ENCODE measurements around the gene DPF3. TPM values are rescaled to one million over a fixed set of nuclear protein-coding genes. Genes with fewer than 3 reads are reported as not detected.

The DPF3 gene
- total RNA-seq, 1 donor from 2014 or later, result 3.0 TPM

DNA sequence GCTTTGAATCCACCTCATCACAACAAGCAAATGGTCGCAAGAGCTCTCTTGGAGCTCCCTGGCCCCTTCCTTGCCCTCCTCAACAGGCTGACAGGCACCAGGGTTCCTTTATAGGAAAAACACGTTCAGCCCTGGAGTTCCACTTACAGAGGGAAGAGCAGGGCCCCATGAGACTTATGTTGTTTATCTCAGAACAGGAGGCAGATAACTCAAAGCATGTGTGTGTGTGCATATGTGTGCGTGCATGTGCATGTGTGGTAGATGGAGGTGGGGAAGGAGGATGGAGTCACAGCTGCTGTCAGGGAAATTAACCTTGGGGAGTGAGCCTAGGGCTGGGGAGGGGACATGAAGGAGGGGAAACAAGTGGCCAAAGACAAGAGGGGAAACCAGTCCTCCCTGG lies 138.1 kb downstream of the DPF3 start:
- Mint-ChIP-seq H3K27ac (ENCODE audit: unreplicated experiment) (no peak overlapping the region), H3K4me3 (ENCODE audit: unreplicated experiment) (no peak overlapping the region), H3K27me3 (ENCODE audit: unreplicated experiment) (no peaks in the 10 kb centered on the region), H3K9me3 (ENCODE audit: unreplicated experiment) (no peaks in the 10 kb centered on the region), H3K4me1 (ENCODE audit: unreplicated experiment) (no peaks in the 10 kb centered on the region), H3K36me3 (ENCODE audit: low read depth, unreplicated experiment) (peaks cover 8% of the 10 kb centered on the region)
- no peak for DNase-seq (ENCODE audit: low spot score)
- TF ChIP-seq CTCF (IDR thresholded peaks at IDR 0.05; ENCODE audit: unreplicated experiment), result no peak

DNA sequence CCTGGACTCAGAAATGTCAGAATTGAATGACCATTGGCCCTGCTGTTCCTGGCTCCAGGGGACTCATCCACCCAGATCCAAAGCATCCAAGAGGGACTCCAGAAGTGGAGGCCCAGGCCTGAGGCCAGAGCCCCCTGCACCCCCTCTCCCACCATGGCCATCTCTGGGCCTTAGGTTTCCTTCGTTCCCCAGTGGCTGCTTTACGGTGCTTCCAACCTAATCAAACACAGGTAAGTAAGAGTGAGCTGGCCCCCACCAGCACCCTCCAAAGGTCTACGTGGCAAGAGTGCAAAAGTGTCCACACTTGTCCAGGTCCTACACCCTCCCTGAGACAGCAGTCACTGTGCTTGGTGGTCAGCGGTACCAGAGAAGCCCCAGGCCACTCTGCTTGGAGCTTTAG lies 139.0 kb downstream of the DPF3 start:
- H3K27ac Mint-ChIP-seq (ENCODE audit: unreplicated experiment), result no peak overlapping the region

GRCh38 chr14:72753879-72754400 lies 140.0 kb downstream of the DPF3 start:
- Mint-ChIP-seq H3K36me3 (ENCODE audit: low read depth, unreplicated experiment) (peaks cover 5% of the 10 kb centered on the region), H3K27ac (ENCODE audit: unreplicated experiment) (no peak overlapping the region), H3K4me3 (ENCODE audit: unreplicated experiment) (no peak overlapping the region), H3K9me3 (ENCODE audit: unreplicated experiment) (no peaks in the 10 kb centered on the region), H3K4me1 (ENCODE audit: unreplicated experiment) (no peaks in the 10 kb centered on the region), H3K27me3 (ENCODE audit: unreplicated experiment) (peaks cover 1% of the 10 kb centered on the region)
- no peak for TF ChIP-seq CTCF (IDR thresholded peaks at IDR 0.05; ENCODE audit: unreplicated experiment)
- DNase-seq (ENCODE audit: low spot score), result no peak

More for the DNA sequence above, 139.0 kb downstream of the DPF3 start:
- H3K9me3 Mint-ChIP-seq (ENCODE audit: unreplicated experiment), result no peaks in the 10 kb centered on the region
- peaks cover 8% of the 10 kb centered on the region for H3K36me3 Mint-ChIP-seq (ENCODE audit: low read depth, unreplicated experiment)
- no peak for TF ChIP-seq CTCF (IDR thresholded peaks at IDR 0.05; ENCODE audit: unreplicated experiment)
- DNase-seq (ENCODE audit: low spot score), result no peak
- no peaks in the 10 kb centered on the region for H3K4me1 Mint-ChIP-seq (ENCODE audit: unreplicated experiment)
- H3K4me3 Mint-ChIP-seq (ENCODE audit: unreplicated experiment), result no peak overlapping the region
- H3K27me3 Mint-ChIP-seq (ENCODE audit: unreplicated experiment), result no peaks in the 10 kb centered on the region

DNA sequence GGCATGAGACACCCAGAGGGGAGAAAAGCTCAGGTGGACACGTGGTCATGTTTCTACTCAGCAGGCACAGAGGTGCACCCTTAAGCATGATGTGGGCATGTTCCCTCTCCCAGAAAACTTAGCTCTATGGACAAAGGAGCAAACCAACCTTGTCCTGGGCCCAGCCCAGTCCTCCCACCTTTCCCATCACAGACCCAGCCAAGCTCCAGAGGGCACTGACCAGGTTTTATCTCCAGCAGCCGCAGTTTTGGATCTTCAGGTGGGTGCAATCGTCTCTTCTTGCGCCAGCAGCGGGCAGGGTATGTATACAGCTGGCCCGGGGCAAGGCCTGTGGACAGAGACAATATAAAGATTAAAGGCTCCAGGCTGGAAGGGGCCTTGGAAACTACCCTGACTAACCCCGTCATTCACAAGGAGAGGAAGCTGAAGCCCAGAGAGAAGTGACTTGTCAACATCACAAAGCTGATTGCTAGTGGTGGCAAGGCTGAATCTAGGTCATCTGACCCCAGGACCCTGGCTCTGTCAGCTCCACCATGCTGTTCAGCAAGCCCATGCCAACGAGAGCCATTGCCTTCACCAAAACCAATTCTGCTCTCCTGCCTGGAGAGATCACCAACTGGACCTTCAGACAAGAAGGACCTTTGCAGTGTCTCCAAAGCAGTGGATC lies 140.7 kb downstream of the DPF3 start:
- no peak overlapping the region for H3K4me3 Mint-ChIP-seq (ENCODE audit: unreplicated experiment)
- peaks cover 6% of the 10 kb centered on the region for H3K36me3 Mint-ChIP-seq (ENCODE audit: low read depth, unreplicated experiment)
- no peak overlapping the region for H3K27ac Mint-ChIP-seq (ENCODE audit: unreplicated experiment)
- H3K27me3 Mint-ChIP-seq (ENCODE audit: unreplicated experiment), result peaks cover 1% of the 10 kb centered on the region
- no peaks in the 10 kb centered on the region for H3K4me1 Mint-ChIP-seq (ENCODE audit: unreplicated experiment)
- H3K9me3 Mint-ChIP-seq (ENCODE audit: unreplicated experiment), result no peaks in the 10 kb centered on the region
- DNase-seq (ENCODE audit: low spot score), result no peak
- TF ChIP-seq CTCF (IDR thresholded peaks at IDR 0.05; ENCODE audit: unreplicated experiment), result no peak

DNA sequence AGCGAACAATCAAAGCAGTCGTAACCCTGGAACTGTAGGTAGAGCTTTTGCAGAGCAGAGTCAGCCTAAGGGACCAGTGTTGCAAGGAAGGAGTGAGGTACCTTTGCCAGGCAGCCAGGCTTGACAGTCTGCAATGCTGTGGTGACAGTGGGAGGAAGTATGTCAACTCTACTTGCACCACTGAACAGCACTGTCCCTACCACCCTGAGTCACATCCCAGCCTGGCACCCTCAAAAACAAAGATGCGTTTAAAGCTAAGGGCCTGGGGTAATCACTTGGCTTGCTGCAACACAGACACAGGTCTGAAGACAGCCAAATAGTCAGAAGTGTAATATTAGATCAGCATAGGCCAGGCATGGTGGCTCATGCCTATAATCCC lies 141.9 kb downstream of the DPF3 start:
- Mint-ChIP-seq H3K4me1 (ENCODE audit: unreplicated experiment) (no peaks in the 10 kb centered on the region), H3K9me3 (ENCODE audit: unreplicated experiment) (no peaks in the 10 kb centered on the region), H3K27me3 (ENCODE audit: unreplicated experiment) (peaks cover 1% of the 10 kb centered on the region), H3K4me3 (ENCODE audit: unreplicated experiment) (no peak overlapping the region), H3K27ac (ENCODE audit: unreplicated experiment) (no peak overlapping the region), H3K36me3 (ENCODE audit: low read depth, unreplicated experiment) (peaks cover 12% of the 10 kb centered on the region)
- TF ChIP-seq CTCF (IDR thresholded peaks at IDR 0.05; ENCODE audit: unreplicated experiment), result no peak
- no peak for DNase-seq (ENCODE audit: low spot score)

Measured in endothelial cell (in vitro differentiated cells).